GM23338 (cell line): ENCODE results near the gene SH2D2A. TPM values are rescaled to one million over a fixed set of nuclear protein-coding genes. Genes with fewer than 3 reads are reported as not detected.

ENCODE experiments used
- ATAC-seq: fragments of 200-7000 bp; cut with Tn5 transposase; 3 replicates; pipeline ENCODE4 v1.9.1; 2020
- DNase-seq: peaks from one replicate; pipeline ENCODE4 v3.0.0-alpha.2; 2015; ENCODE audit warnings: low spot score
- H2AFZ ChIP-seq: fragments of 200-600 bp; sonication (generic); 2 replicates; pipeline ENCODE4 v1.8.0; 2016; ENCODE audit warnings: antibody characterized with exemption, mild to moderate bottlenecking, moderate library complexity
- H3F3A ChIP-seq: fragments of 200-600 bp; sonication (generic); replicated peaks from 2 replicates; pipeline ENCODE4 v1.8.0; 2017; ENCODE audit warnings: antibody characterized with exemption, mixed run types, low read depth
- H3K27ac ChIP-seq: fragments of 200-600 bp; sonication (generic); 2 replicates; pipeline ENCODE4 v1.6.1; 2016; ENCODE audit warnings: low read depth
- H3K27me3 ChIP-seq: fragments of 200-600 bp; sonication (generic); 2 replicates; pipeline ENCODE4 v1.8.0; 2016; ENCODE audit warnings: mild to moderate bottlenecking, mixed run types, moderate library complexity; ENCODE audit not compliant: insufficient read depth
- H3K36me3 ChIP-seq: fragments of 200-600 bp; sonication (generic); 2 replicates; pipeline ENCODE4 v1.8.0; 2016; ENCODE audit warnings: mild to moderate bottlenecking; ENCODE audit not compliant: insufficient read depth
- H3K4me1 ChIP-seq: fragments of 200-600 bp; sonication (generic); 2 replicates; pipeline ENCODE4 v1.8.0; 2016; ENCODE audit warnings: mild to moderate bottlenecking, moderate library complexity; ENCODE audit not compliant: insufficient read depth
- H3K4me2 ChIP-seq: fragments of 200-600 bp; sonication (generic); 2 replicates; pipeline ENCODE4 v1.7.1; 2017; ENCODE audit warnings: mixed run types
- H3K4me3 ChIP-seq: fragments of 200-600 bp; sonication (generic); 2 replicates; pipeline ENCODE4 v1.6.1; 2016; ENCODE audit warnings: mixed run types
- H3K79me2 ChIP-seq: fragments of 200-600 bp; sonication (generic); replicated peaks from 2 replicates; pipeline ENCODE4 v1.8.0; 2017; ENCODE audit warnings: mild to moderate bottlenecking; ENCODE audit not compliant: insufficient read depth
- H3K9me2 ChIP-seq: fragments of 200-600 bp; sonication (generic); 2 replicates; pipeline ENCODE4 v1.8.0; 2017; ENCODE audit not compliant: insufficient read depth
- H4K20me1 ChIP-seq: fragments of 200-600 bp; sonication (generic); replicated peaks from 2 replicates; pipeline ENCODE4 v1.8.0; 2017; ENCODE audit warnings: mild to moderate bottlenecking; ENCODE audit not compliant: insufficient read depth
- H3K27ac Mint-ChIP-seq: 2 replicates; pipeline ENCODE4 v1.8.0; 2020; ENCODE audit warnings: inconsistent platforms, mild to moderate bottlenecking, moderate library complexity, mixed read lengths
- H3K27me3 Mint-ChIP-seq: 3 replicates; pipeline ENCODE4 v1.8.0; 2022; ENCODE audit warnings: low read depth, mild to moderate bottlenecking, moderate library complexity, mixed read lengths, inconsistent platforms; ENCODE audit not compliant: insufficient read depth, poor library complexity
- H3K36me3 Mint-ChIP-seq: 3 replicates; pipeline ENCODE4 v1.8.0; 2021; ENCODE audit warnings: low read depth, mild to moderate bottlenecking, inconsistent platforms, moderate library complexity, mixed read lengths
- H3K4me1 Mint-ChIP-seq: 3 replicates; pipeline ENCODE4 v1.8.0; 2020; ENCODE audit warnings: mild to moderate bottlenecking, inconsistent platforms, mixed read lengths
- H3K4me3 Mint-ChIP-seq: 3 replicates; pipeline ENCODE4 v1.8.0; 2021; ENCODE audit warnings: moderate library complexity, mild to moderate bottlenecking, inconsistent platforms, mixed read lengths
- H3K9me3 Mint-ChIP-seq: 3 replicates; pipeline ENCODE4 v1.8.0; 2020; ENCODE audit warnings: moderate library complexity, mild to moderate bottlenecking, inconsistent platforms, mixed read lengths
- CREB1 ChIP-seq: fragments of 250-450 bp; sonication (Bioruptor Pico); IDR thresholded peaks from 2 replicates; pipeline ENCODE4 v1.5.0; 2020; ENCODE audit warnings: low read depth, mild to moderate bottlenecking, moderate library complexity
- EZH2 ChIP-seq: fragments of 200-600 bp; sonication (generic); IDR thresholded peaks from one replicate; pipeline ENCODE4 v1.8.0; 2017; ENCODE audit warnings: antibody characterized with exemption, mild to moderate bottlenecking, low read depth; ENCODE audit not compliant: unreplicated experiment
- POLR2AphosphoS5 ChIP-seq: IDR thresholded peaks from 2 replicates; pipeline ENCODE4 v1.6.1; 2016; ENCODE audit warnings: antibody characterized with exemption, low read depth
- polyA plus RNA-seq: library from polyadenylated mRNA; unstranded; fragments of >200 nt; fragmentation: Nextera tagmentation; extraction: Ambion mirVana; gene quantifications from 2 replicates; pipeline ENCODE4 v1.2.1, GENCODE V29; 2016
- total RNA-seq: library from RNA; depleted of rRNA; stranded (reverse); fragments of >200 nt; shearing (Covaris generic); gene quantifications from 2 replicates; pipeline ENCODE4 v1.2.3, GENCODE V29; 2014
- TF ChIP-seq, protein P1 (sequence below), 2 experiments: fragments of 200-600 bp in 1 of 2; sonication (generic) in 1 of 2; conservative IDR thresholded peaks; 2 replicates each; pipeline versions ENCODE4 v1.5.1 to v1.6.1; 2016 to 2017; ENCODE audit warnings: antibody characterized with exemption in 2 of 2, low read depth in 2 of 2, mild to moderate bottlenecking in 2 of 2, moderate library complexity in 1 of 2
- TF ChIP-seq, protein P2 (sequence below): IDR thresholded peaks from one replicate; pipeline ENCODE4 v1.6.1; 2018; ENCODE audit warnings: antibody characterized with exemption; ENCODE audit not compliant: unreplicated experiment
- TF ChIP-seq, protein P3 (sequence below): IDR thresholded peaks from 2 replicates; pipeline ENCODE4 v1.6.1; 2016; ENCODE audit warnings: antibody characterized with exemption

SH2D2A gene
- total and polyA plus RNA-seq, 2 experiments from 2014 or later, result 5.5 to 11.5 TPM

DNA sequence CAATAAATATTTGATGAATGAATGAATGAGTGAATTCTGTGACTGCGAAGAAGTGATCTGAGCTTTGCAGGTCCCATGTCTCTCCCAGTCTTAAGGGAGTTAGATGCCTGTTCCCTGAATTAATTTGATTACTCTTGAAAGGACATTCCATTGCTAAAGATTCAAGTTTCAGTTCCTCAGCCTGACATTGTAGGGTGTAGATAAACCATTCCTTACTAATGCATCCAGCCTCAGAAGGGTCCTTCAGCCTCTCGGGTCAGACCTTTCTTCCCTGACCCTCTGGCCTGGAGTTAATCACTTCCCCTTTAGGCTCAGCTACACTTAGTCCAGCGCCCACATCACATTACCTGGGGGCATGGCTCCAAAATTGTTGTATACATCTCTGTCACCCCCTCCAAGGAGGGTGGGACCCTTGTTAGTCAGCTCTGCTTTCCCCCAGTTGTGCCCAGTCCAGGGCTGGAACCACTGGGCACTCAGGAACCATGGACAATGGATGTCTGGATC is 39.7 kb upstream of the SH2D2A start (continued):
- TF ChIP-seq, protein P1, sequence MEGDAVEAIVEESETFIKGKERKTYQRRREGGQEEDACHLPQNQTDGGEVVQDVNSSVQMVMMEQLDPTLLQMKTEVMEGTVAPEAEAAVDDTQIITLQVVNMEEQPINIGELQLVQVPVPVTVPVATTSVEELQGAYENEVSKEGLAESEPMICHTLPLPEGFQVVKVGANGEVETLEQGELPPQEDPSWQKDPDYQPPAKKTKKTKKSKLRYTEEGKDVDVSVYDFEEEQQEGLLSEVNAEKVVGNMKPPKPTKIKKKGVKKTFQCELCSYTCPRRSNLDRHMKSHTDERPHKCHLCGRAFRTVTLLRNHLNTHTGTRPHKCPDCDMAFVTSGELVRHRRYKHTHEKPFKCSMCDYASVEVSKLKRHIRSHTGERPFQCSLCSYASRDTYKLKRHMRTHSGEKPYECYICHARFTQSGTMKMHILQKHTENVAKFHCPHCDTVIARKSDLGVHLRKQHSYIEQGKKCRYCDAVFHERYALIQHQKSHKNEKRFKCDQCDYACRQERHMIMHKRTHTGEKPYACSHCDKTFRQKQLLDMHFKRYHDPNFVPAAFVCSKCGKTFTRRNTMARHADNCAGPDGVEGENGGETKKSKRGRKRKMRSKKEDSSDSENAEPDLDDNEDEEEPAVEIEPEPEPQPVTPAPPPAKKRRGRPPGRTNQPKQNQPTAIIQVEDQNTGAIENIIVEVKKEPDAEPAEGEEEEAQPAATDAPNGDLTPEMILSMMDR (conservative IDR thresholded peaks at IDR 0.05; ENCODE audit: low read depth in 2 of 2), result no peak
- no peak for TF ChIP-seq EZH2

DNA sequence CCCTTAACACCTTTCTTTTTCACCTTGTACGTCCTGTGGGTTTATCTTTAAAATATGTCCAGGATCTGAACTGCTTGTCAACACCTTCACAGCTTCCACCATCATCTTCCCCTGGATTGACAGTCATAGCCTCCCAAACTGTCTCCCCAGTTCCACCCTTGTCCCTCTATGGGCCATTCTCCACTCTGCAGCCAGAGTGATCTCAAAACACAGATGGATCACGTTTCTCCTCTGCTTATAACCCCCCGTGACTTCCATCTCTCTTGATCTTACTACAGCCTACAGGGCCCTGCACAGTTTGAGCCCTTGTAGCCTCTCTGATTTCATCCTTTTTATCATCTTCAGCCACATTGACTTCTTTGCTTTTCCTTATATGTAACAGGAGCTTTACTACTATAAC is 38.0 kb upstream of the SH2D2A start:
- Histone ChIP-seq H4K20me1 (no peaks in the 10 kb centered on the region; the same call in 1 of the 2 replicates), H3K79me2 (no peaks in the 10 kb centered on the region), H3K36me3 (no peaks in the 10 kb centered on the region), H3K4me2 (no peak overlapping the region), H3K4me1 (peaks cover 8% of the 10 kb centered on the region; the same call in 1 of the 2 replicates), H3F3A (no peaks in the 10 kb centered on the region), H3K9me2 (no peaks in the 10 kb centered on the region), H3K27me3 (peaks cover 97% of the 10 kb centered on the region), H2AFZ (no peak overlapping the region), H3K27ac (no peak overlapping the region), H3K4me3 (no peak overlapping the region)
- peaks cover 18% of the 10 kb centered on the region for H3K4me1 Mint-ChIP-seq
- H3K4me3 Mint-ChIP-seq, result no peak overlapping the region; the same call in 2 of the 3 replicates
- no peak for ATAC-seq
- TF ChIP-seq POLR2AphosphoS5 (no peak), EZH2 (no peak), CREB1 (CRISPR knock-in tag) (no peak)
- TF ChIP-seq, protein P2, sequence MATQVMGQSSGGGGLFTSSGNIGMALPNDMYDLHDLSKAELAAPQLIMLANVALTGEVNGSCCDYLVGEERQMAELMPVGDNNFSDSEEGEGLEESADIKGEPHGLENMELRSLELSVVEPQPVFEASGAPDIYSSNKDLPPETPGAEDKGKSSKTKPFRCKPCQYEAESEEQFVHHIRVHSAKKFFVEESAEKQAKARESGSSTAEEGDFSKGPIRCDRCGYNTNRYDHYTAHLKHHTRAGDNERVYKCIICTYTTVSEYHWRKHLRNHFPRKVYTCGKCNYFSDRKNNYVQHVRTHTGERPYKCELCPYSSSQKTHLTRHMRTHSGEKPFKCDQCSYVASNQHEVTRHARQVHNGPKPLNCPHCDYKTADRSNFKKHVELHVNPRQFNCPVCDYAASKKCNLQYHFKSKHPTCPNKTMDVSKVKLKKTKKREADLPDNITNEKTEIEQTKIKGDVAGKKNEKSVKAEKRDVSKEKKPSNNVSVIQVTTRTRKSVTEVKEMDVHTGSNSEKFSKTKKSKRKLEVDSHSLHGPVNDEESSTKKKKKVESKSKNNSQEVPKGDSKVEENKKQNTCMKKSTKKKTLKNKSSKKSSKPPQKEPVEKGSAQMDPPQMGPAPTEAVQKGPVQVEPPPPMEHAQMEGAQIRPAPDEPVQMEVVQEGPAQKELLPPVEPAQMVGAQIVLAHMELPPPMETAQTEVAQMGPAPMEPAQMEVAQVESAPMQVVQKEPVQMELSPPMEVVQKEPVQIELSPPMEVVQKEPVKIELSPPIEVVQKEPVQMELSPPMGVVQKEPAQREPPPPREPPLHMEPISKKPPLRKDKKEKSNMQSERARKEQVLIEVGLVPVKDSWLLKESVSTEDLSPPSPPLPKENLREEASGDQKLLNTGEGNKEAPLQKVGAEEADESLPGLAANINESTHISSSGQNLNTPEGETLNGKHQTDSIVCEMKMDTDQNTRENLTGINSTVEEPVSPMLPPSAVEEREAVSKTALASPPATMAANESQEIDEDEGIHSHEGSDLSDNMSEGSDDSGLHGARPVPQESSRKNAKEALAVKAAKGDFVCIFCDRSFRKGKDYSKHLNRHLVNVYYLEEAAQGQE, result no peak
- TF ChIP-seq, protein P3, sequence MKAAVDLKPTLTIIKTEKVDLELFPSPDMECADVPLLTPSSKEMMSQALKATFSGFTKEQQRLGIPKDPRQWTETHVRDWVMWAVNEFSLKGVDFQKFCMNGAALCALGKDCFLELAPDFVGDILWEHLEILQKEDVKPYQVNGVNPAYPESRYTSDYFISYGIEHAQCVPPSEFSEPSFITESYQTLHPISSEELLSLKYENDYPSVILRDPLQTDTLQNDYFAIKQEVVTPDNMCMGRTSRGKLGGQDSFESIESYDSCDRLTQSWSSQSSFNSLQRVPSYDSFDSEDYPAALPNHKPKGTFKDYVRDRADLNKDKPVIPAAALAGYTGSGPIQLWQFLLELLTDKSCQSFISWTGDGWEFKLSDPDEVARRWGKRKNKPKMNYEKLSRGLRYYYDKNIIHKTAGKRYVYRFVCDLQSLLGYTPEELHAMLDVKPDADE, result no peak
- H3K36me3 Mint-ChIP-seq, result no peaks in the 10 kb centered on the region
- no peaks in the 10 kb centered on the region; the same call in 2 of the 3 replicates for H3K9me3 Mint-ChIP-seq
- no peak overlapping the region for H3K27ac Mint-ChIP-seq
- no peak for DNase-seq
- peaks cover 50% of the 10 kb centered on the region for H3K27me3 Mint-ChIP-seq
